GM23338 (cell line): ENCODE measurements around the gene SCNN1A. TPM values are rescaled to one million over a fixed set of nuclear protein-coding genes. Genes with fewer than 3 reads are reported as not detected.

ENCODE experiments used
- ATAC-seq: fragments of 200-7000 bp; cut with Tn5 transposase; 3 replicates; pipeline ENCODE4 v1.9.1; 2020
- DNase-seq: peaks from one replicate; pipeline ENCODE4 v3.0.0-alpha.2; 2015; ENCODE audit warnings: low spot score
- H2AFZ ChIP-seq: fragments of 200-600 bp; sonication (generic); 2 replicates; pipeline ENCODE4 v1.8.0; 2016; ENCODE audit warnings: antibody characterized with exemption, mild to moderate bottlenecking, moderate library complexity
- H3F3A ChIP-seq: fragments of 200-600 bp; sonication (generic); replicated peaks from 2 replicates; pipeline ENCODE4 v1.8.0; 2017; ENCODE audit warnings: antibody characterized with exemption, mixed run types, low read depth
- H3K27ac ChIP-seq: fragments of 200-600 bp; sonication (generic); 2 replicates; pipeline ENCODE4 v1.6.1; 2016; ENCODE audit warnings: low read depth
- H3K27me3 ChIP-seq: fragments of 200-600 bp; sonication (generic); 2 replicates; pipeline ENCODE4 v1.8.0; 2016; ENCODE audit warnings: mild to moderate bottlenecking, mixed run types, moderate library complexity; ENCODE audit not compliant: insufficient read depth
- H3K36me3 ChIP-seq: fragments of 200-600 bp; sonication (generic); 2 replicates; pipeline ENCODE4 v1.8.0; 2016; ENCODE audit warnings: mild to moderate bottlenecking; ENCODE audit not compliant: insufficient read depth
- H3K4me1 ChIP-seq: fragments of 200-600 bp; sonication (generic); 2 replicates; pipeline ENCODE4 v1.8.0; 2016; ENCODE audit warnings: mild to moderate bottlenecking, moderate library complexity; ENCODE audit not compliant: insufficient read depth
- H3K4me2 ChIP-seq: fragments of 200-600 bp; sonication (generic); 2 replicates; pipeline ENCODE4 v1.7.1; 2017; ENCODE audit warnings: mixed run types
- H3K4me3 ChIP-seq: fragments of 200-600 bp; sonication (generic); 2 replicates; pipeline ENCODE4 v1.6.1; 2016; ENCODE audit warnings: mixed run types
- H3K79me2 ChIP-seq: fragments of 200-600 bp; sonication (generic); replicated peaks from 2 replicates; pipeline ENCODE4 v1.8.0; 2017; ENCODE audit warnings: mild to moderate bottlenecking; ENCODE audit not compliant: insufficient read depth
- H3K9me2 ChIP-seq: fragments of 200-600 bp; sonication (generic); 2 replicates; pipeline ENCODE4 v1.8.0; 2017; ENCODE audit not compliant: insufficient read depth
- H4K20me1 ChIP-seq: fragments of 200-600 bp; sonication (generic); replicated peaks from 2 replicates; pipeline ENCODE4 v1.8.0; 2017; ENCODE audit warnings: mild to moderate bottlenecking; ENCODE audit not compliant: insufficient read depth
- H3K27ac Mint-ChIP-seq: 2 replicates; pipeline ENCODE4 v1.8.0; 2020; ENCODE audit warnings: inconsistent platforms, mild to moderate bottlenecking, moderate library complexity, mixed read lengths
- H3K27me3 Mint-ChIP-seq: 3 replicates; pipeline ENCODE4 v1.8.0; 2022; ENCODE audit warnings: low read depth, mild to moderate bottlenecking, moderate library complexity, mixed read lengths, inconsistent platforms; ENCODE audit not compliant: insufficient read depth, poor library complexity
- H3K36me3 Mint-ChIP-seq: 3 replicates; pipeline ENCODE4 v1.8.0; 2021; ENCODE audit warnings: low read depth, mild to moderate bottlenecking, inconsistent platforms, moderate library complexity, mixed read lengths
- H3K4me1 Mint-ChIP-seq: 3 replicates; pipeline ENCODE4 v1.8.0; 2020; ENCODE audit warnings: mild to moderate bottlenecking, inconsistent platforms, mixed read lengths
- H3K4me3 Mint-ChIP-seq: 3 replicates; pipeline ENCODE4 v1.8.0; 2021; ENCODE audit warnings: moderate library complexity, mild to moderate bottlenecking, inconsistent platforms, mixed read lengths
- H3K9me3 Mint-ChIP-seq: 3 replicates; pipeline ENCODE4 v1.8.0; 2020; ENCODE audit warnings: moderate library complexity, mild to moderate bottlenecking, inconsistent platforms, mixed read lengths
- CREB1 ChIP-seq: fragments of 250-450 bp; sonication (Bioruptor Pico); IDR thresholded peaks from 2 replicates; pipeline ENCODE4 v1.5.0; 2020; ENCODE audit warnings: low read depth, mild to moderate bottlenecking, moderate library complexity
- EZH2 ChIP-seq: fragments of 200-600 bp; sonication (generic); IDR thresholded peaks from one replicate; pipeline ENCODE4 v1.8.0; 2017; ENCODE audit warnings: antibody characterized with exemption, mild to moderate bottlenecking, low read depth; ENCODE audit not compliant: unreplicated experiment
- NANOG ChIP-seq: IDR thresholded peaks from 2 replicates; pipeline ENCODE4 v1.6.1; 2016; ENCODE audit warnings: antibody characterized with exemption, borderline replicate concordance
- POLR2AphosphoS5 ChIP-seq: IDR thresholded peaks from 2 replicates; pipeline ENCODE4 v1.6.1; 2016; ENCODE audit warnings: antibody characterized with exemption, low read depth
- REST ChIP-seq: IDR thresholded peaks from one replicate; pipeline ENCODE4 v1.6.1; 2018; ENCODE audit warnings: antibody characterized with exemption; ENCODE audit not compliant: unreplicated experiment
- STAT1 ChIP-seq: IDR thresholded peaks from one replicate; pipeline ENCODE4 v1.6.1; 2016; ENCODE audit warnings: antibody characterized with exemption; ENCODE audit not compliant: unreplicated experiment
- polyA plus RNA-seq: library from polyadenylated mRNA; unstranded; fragments of >200 nt; fragmentation: Nextera tagmentation; extraction: Ambion mirVana; gene quantifications from 2 replicates; pipeline ENCODE4 v1.2.1, GENCODE V29; 2016
- total RNA-seq: library from RNA; depleted of rRNA; stranded (reverse); fragments of >200 nt; shearing (Covaris generic); gene quantifications from 2 replicates; pipeline ENCODE4 v1.2.3, GENCODE V29; 2014

SCNN1A gene
- total and polyA plus RNA-seq, 2 experiments from 2014 or later: 37.1 to 125 TPM

- no peaks in the 10 kb centered on the region for H3K36me3 Mint-ChIP-seq
- Histone ChIP-seq H3K79me2 (no peaks in the 10 kb centered on the region), H4K20me1 (no peaks in the 10 kb centered on the region), H3K27me3 (no peaks in the 10 kb centered on the region), H3K4me3 (no peak overlapping the region), H3F3A (no peaks in the 10 kb centered on the region), H3K4me2 (no peak overlapping the region), H3K36me3 (no peaks in the 10 kb centered on the region), H2AFZ (no peak overlapping the region), H3K27ac (no peak overlapping the region), H3K9me2 (no peaks in the 10 kb centered on the region), H3K4me1 (no peaks in the 10 kb centered on the region)
- no peaks in the 10 kb centered on the region for H3K4me1 Mint-ChIP-seq
- DNase-seq (no peak), ATAC-seq (no peak)
- H3K4me3 Mint-ChIP-seq: no peak overlapping the region
- no peaks in the 10 kb centered on the region for H3K27me3 Mint-ChIP-seq
- no peaks in the 10 kb centered on the region for H3K9me3 Mint-ChIP-seq
- no peak for TF ChIP-seq STAT1
- TF ChIP-seq EZH2: no peak
- no peak for TF ChIP-seq NANOG
- H3K27ac Mint-ChIP-seq: no peak overlapping the region; the same call in 1 of the 2 replicates
These were observed 29.0 kb upstream of the SCNN1A start for GRCh38 chr12:6404390-6404789.

DNA sequence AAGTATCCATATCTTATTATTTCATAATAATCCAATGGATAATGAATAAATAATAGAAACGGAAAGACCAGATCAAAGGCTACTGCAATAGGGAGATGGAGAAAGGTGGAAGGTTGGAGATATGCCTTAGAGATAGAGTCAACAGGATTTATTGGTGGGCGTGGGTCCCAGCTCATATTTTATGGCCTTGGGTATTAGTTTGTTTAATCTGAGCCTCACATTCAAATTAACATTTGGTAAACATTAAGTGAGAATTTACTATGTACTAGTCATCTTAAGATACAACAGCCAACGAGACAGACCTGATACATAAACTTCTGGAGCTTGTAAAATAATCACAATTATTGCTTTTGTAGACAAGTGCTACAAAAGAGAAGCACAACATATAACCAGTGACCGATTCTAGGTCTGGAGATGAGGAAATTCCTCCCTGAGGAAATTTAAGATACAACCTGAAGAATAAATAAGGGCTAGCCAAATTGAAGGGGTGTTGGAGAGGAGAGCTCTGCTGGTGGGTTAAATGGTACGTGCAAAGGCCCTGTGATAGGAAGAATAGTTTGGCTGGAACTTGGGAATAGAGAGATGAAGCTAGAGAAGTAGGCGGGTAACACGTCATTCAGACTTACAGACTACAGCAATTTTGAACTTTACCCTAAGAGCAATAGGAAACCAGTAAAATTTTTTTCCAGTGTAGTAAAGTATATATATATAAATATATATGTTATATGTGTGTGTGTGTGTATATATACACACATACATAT, 24.7 kb upstream of the SCNN1A start:
- H4K20me1 ChIP-seq: no peaks in the 10 kb centered on the region
- no peak overlapping the region for H3K4me3 ChIP-seq
- peaks cover 13% of the 10 kb centered on the region for H3K4me1 Mint-ChIP-seq
- no peaks in the 10 kb centered on the region for H3K36me3 ChIP-seq
- no peak overlapping the region for H3K4me3 Mint-ChIP-seq
- peaks cover 13% of the 10 kb centered on the region for H3K4me1 ChIP-seq
- H3F3A ChIP-seq: no peaks in the 10 kb centered on the region; the same call in 1 of the 2 replicates
- no peak overlapping the region for H3K27ac ChIP-seq
- no peak for ATAC-seq
- H3K27ac Mint-ChIP-seq: no peak overlapping the region
- H3K9me2 ChIP-seq: no peaks in the 10 kb centered on the region
- no peaks in the 10 kb centered on the region for H3K36me3 Mint-ChIP-seq
- no peaks in the 10 kb centered on the region for H3K9me3 Mint-ChIP-seq
- no peak overlapping the region for H3K4me2 ChIP-seq
- no peaks in the 10 kb centered on the region for H3K27me3 ChIP-seq
- TF ChIP-seq STAT1 (no peak), REST (no peak)
- no peak overlapping the region for H2AFZ ChIP-seq
- no peaks in the 10 kb centered on the region for H3K27me3 Mint-ChIP-seq
- no peak for DNase-seq
- H3K79me2 ChIP-seq: no peaks in the 10 kb centered on the region

GRCh38 chr12:6396031-6396430, 20.7 kb upstream of the SCNN1A start:
- H3K4me2 ChIP-seq: peak overlapping the region; percentile 59
- H3K27me3 Mint-ChIP-seq: peaks cover 4% of the 10 kb centered on the region
- TF ChIP-seq STAT1 (no peak), POLR2AphosphoS5 (no peak), CREB1 (CRISPR knock-in tag) (no peak)

More at GRCh38 chr12:6396031-6396430, 20.7 kb upstream of the SCNN1A start:
- H3K27me3 ChIP-seq: no peaks in the 10 kb centered on the region
- peak overlapping the region; percentile 25; the same call in 1 of the 2 replicates for H3K4me3 ChIP-seq
- Mint-ChIP-seq H3K36me3 (no peaks in the 10 kb centered on the region), H3K4me3 (no peak overlapping the region; the same call in 2 of the 3 replicates), H3K9me3 (no peaks in the 10 kb centered on the region), H3K4me1 (peaks cover 13% of the 10 kb centered on the region), H3K27ac (no peak overlapping the region)
- H3K36me3 ChIP-seq: no peaks in the 10 kb centered on the region
- H3K27ac ChIP-seq: no peak overlapping the region
- H4K20me1 ChIP-seq: no peaks in the 10 kb centered on the region
- peaks cover 13% of the 10 kb centered on the region for H3K4me1 ChIP-seq
- peak overlapping the region; percentile 7; the same call in 1 of the 2 replicates for H2AFZ ChIP-seq
- DNase-seq: no peak
- ATAC-seq: peak; percentile 40; the same call in 2 of the 3 replicates
- no peaks in the 10 kb centered on the region for H3K79me2 ChIP-seq
- peaks cover 9% of the 10 kb centered on the region; the same call in 1 of the 2 replicates for H3F3A ChIP-seq
- peaks cover 3% of the 10 kb centered on the region; the same call in 1 of the 2 replicates for H3K9me2 ChIP-seq
